Hepatocyte (in vitro differentiated cells): ENCODE data around the gene DCST2. TPM values are rescaled to one million over a fixed set of nuclear protein-coding genes. Genes with fewer than 3 reads are reported as not detected.

Experiments used
- DNase-seq: peaks from one replicate; pipeline ENCODE4 v3.0.0-alpha.2; 2016; ENCODE audit warnings: low spot score
- H2AFZ ChIP-seq: fragments of 200-600 bp; sonication (generic); 2 replicates; pipeline ENCODE4 v1.6.0; 2016; ENCODE audit warnings: antibody characterized with exemption, mild to moderate bottlenecking
- H3K27ac ChIP-seq: fragments of 200-600 bp; sonication (generic); 2 replicates; pipeline ENCODE4 v1.5.1; 2016; ENCODE audit warnings: mild to moderate bottlenecking
- H3K27me3 ChIP-seq: fragments of 200-600 bp; sonication (generic); 2 replicates; pipeline ENCODE4 v1.6.1; 2016
- H3K36me3 ChIP-seq: fragments of 200-600 bp; sonication (generic); replicated peaks from 2 replicates; pipeline ENCODE4 v1.5.1; 2016; ENCODE audit warnings: low read depth; ENCODE audit not compliant: insufficient read depth
- H3K4me1 ChIP-seq: fragments of 200-600 bp; sonication (generic); 2 replicates; pipeline ENCODE4 v1.5.1; 2016; ENCODE audit warnings: mild to moderate bottlenecking, moderate library complexity; ENCODE audit not compliant: insufficient read depth
- H3K4me2 ChIP-seq: fragments of 200-600 bp; sonication (generic); 2 replicates; pipeline ENCODE4 v1.6.0; 2016
- H3K4me3 ChIP-seq: fragments of 200-600 bp; sonication (generic); 2 replicates; pipeline ENCODE4 v1.5.1; 2016; ENCODE audit warnings: mild to moderate bottlenecking
- H3K79me2 ChIP-seq: fragments of 200-600 bp; sonication (generic); 2 replicates; pipeline ENCODE4 v1.6.0; 2017; ENCODE audit warnings: mild to moderate bottlenecking
- H3K9me2 ChIP-seq: fragments of 200-600 bp; sonication (generic); replicated peaks from 2 replicates; pipeline ENCODE4 v1.6.0; 2017; ENCODE audit warnings: mild to moderate bottlenecking; ENCODE audit not compliant: insufficient read depth
- H3K9me3 ChIP-seq: fragments of 200-600 bp; sonication (generic); 2 replicates; pipeline ENCODE4 v1.5.1; 2016; ENCODE audit warnings: low read depth, mild to moderate bottlenecking
- H4K20me1 ChIP-seq: fragments of 200-600 bp; sonication (generic); 2 replicates; pipeline ENCODE4 v1.6.0; 2016; ENCODE audit warnings: mild to moderate bottlenecking; ENCODE audit not compliant: insufficient read depth, poor library complexity, severe bottlenecking
- CTCF ChIP-seq: fragments of 200-600 bp; sonication (generic); IDR thresholded peaks from 2 replicates; pipeline ENCODE4 v1.5.1; 2016; ENCODE audit warnings: antibody characterized with exemption, mild to moderate bottlenecking; ENCODE audit not compliant: poor library complexity
- EZH2 ChIP-seq: fragments of 200-600 bp; sonication (generic); IDR thresholded peaks from 2 replicates; pipeline ENCODE4 v1.6.1; 2016; ENCODE audit warnings: antibody characterized with exemption, mild to moderate bottlenecking, borderline replicate concordance
- EZH2phosphoT487 ChIP-seq: fragments of 200-600 bp; sonication (generic); IDR thresholded peaks from one replicate; pipeline ENCODE4 v1.6.1; 2018; ENCODE audit warnings: antibody characterized with exemption, mild to moderate bottlenecking, low read depth, moderate library complexity; ENCODE audit not compliant: unreplicated experiment, severe bottlenecking
- WGBS: methylation state at CpG from one replicate; pipeline ENCODE4 v1.1.6; 2016; ENCODE audit warnings: low lambda C conversion rate; ENCODE audit errors: missing lambda C conversion rate; 5-methylcytosine and 5-hydroxymethylcytosine counted together
- polyA plus RNA-seq: library from polyadenylated mRNA; unstranded; fragments of >200 nt; fragmentation: Nextera tagmentation; extraction: Ambion mirVana; gene quantifications from 2 replicates; pipeline ENCODE4 v1.2.1, GENCODE V29; 2016
- total RNA-seq: library from RNA; depleted of rRNA; stranded (reverse); fragments of >200 nt; gene quantifications from 2 replicates; pipeline ENCODE4 v1.2.3, GENCODE V29; 2014

The DCST2 gene
- total and polyA plus RNA-seq, 2 experiments from 2014 or later: 0.47 to 1.6 TPM

- Histone ChIP-seq H3K27me3 (no peaks in the 10 kb centered on the region), H3K27ac (no peak overlapping the region), H3K79me2 (no peaks in the 10 kb centered on the region), H3K4me1 (no peaks in the 10 kb centered on the region), H3K9me3 (no peaks in the 10 kb centered on the region), H3K4me2 (no peak overlapping the region), H2AFZ (no peak overlapping the region), H3K4me3 (no peak overlapping the region), H3K9me2 (no peaks in the 10 kb centered on the region), H4K20me1 (no peaks in the 10 kb centered on the region), H3K36me3 (no peaks in the 10 kb centered on the region)
- DNase-seq: no peak
- WGBS: 82% methylated on average over 9 of the region's 11 CpGs
- TF ChIP-seq EZH2 (no peak), EZH2phosphoT487 (no peak), CTCF (no peak)
These were observed 2.7 kb downstream of the DCST2 start for GRCh38 chr1:155030899-155031298.

- Histone ChIP-seq H3K9me3 (no peaks in the 10 kb centered on the region), H2AFZ (no peak overlapping the region), H3K27ac (no peak overlapping the region), H3K79me2 (no peaks in the 10 kb centered on the region), H3K36me3 (no peaks in the 10 kb centered on the region), H3K9me2 (no peaks in the 10 kb centered on the region), H3K4me3 (no peak overlapping the region), H4K20me1 (no peaks in the 10 kb centered on the region), H3K4me2 (no peak overlapping the region), H3K4me1 (no peaks in the 10 kb centered on the region), H3K27me3 (no peaks in the 10 kb centered on the region)
- 92% methylated on average over 14 of the region's 15 CpGs for WGBS
- no peak for TF ChIP-seq EZH2phosphoT487
- no peak for TF ChIP-seq EZH2
- TF ChIP-seq CTCF: no peak
- DNase-seq: no peak
These were observed 3.3 kb downstream of the DCST2 start for GRCh38 chr1:155030243-155030795.

DNA sequence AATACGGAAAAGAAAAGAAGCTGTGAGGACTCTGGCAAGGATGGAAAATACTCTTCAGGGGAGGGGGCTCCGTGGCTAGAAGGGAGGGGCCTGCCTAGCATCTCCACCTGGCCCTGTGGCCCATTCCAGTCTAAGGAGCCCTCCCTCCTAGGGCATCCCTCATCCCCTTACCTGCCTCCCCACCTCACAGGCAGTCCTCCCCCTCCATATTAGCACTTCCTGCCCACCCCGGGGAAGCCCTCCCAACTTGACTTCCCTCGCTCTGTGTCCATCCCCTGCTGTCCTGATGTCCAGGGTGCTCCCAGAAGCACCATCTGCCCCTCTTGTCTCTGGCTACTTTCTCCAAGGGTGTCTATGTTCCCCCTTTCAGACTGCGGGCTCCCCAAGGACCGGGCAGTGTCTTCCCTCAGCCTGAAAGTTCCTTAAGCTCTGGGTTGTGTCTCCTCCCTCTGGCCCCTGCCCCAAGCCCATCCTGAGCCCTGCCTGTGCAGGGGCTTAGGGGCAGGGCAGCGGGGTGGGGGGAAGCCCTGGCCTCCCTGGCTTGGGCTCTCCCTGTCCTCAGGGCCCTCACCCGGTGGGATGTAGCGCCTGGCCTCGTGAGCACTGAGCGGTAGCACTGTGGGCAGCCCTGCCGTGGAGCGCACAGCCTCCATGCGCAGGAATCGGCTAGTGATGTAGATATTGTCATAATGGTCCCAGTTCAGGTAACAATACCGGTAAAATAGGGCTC, 3.9 kb downstream of the DCST2 start:
- Histone ChIP-seq H3K9me3 (no peaks in the 10 kb centered on the region), H3K9me2 (no peaks in the 10 kb centered on the region), H3K36me3 (no peaks in the 10 kb centered on the region), H3K4me2 (no peak overlapping the region), H3K27me3 (no peaks in the 10 kb centered on the region), H3K4me1 (no peaks in the 10 kb centered on the region), H3K27ac (no peak overlapping the region), H2AFZ (no peak overlapping the region), H4K20me1 (no peaks in the 10 kb centered on the region), H3K79me2 (no peaks in the 10 kb centered on the region), H3K4me3 (no peak overlapping the region)
- WGBS: 88% methylated on average over 15 of the region's 16 CpGs
- TF ChIP-seq EZH2phosphoT487: no peak
- no peak for DNase-seq

DNA sequence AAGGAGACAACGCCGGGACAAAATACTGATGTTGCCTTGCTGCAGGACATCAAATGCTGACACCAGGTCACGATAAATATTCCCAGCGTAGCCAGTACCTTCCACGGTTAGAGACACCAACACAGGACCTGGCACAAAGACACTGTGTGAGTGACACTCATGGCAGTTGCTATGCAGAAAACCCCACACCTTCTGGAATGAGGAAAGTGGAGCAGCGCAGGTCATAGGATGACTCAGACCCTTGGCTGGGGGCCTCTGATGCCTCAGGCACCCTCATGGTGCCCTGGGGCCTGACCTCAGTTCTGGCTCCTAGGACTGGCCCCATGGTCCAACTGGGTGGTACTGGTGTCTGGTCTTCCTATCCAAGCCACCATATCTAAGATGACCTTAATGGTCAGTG, 7.0 kb downstream of the DCST2 start:
- no peak for DNase-seq
- Histone ChIP-seq H3K9me3 (no peaks in the 10 kb centered on the region), H3K4me2 (no peak overlapping the region), H3K36me3 (no peaks in the 10 kb centered on the region), H3K27me3 (no peaks in the 10 kb centered on the region), H3K4me1 (no peaks in the 10 kb centered on the region), H3K4me3 (no peak overlapping the region), H2AFZ (no peak overlapping the region), H3K9me2 (no peaks in the 10 kb centered on the region), H3K79me2 (no peaks in the 10 kb centered on the region), H4K20me1 (no peaks in the 10 kb centered on the region), H3K27ac (no peak overlapping the region)
- TF ChIP-seq EZH2phosphoT487 (no peak), CTCF (no peak), EZH2 (no peak)
- 87% methylated on average over 6 of the region's 6 CpGs for WGBS
